CD4-positive, alpha-beta memory T cell (primary cell): Measurements from ENCODE around the gene ABCD3. TPM values are rescaled to one million over a fixed set of nuclear protein-coding genes. Genes with fewer than 3 reads are reported as not detected.
"Not testable (repeated sequence)": the region's sequence is repeated elsewhere in the genome, so short reads cannot be mapped to it uniquely, and the experiment has no call there.

Experiments
- CTCF ChIA-PET: fragments of 350-600 bp; sonication (Branson Sonifier 250); formaldehyde crosslinking; loops from one replicate; lab custom pipeline; 2021; ENCODE audit warnings: inconsistent platforms; ENCODE audit not compliant: partially characterized antibody; lab: Charles Lee
- POLR2A ChIA-PET: fragments of 350-600 bp; sonication (Branson Sonifier 250); formaldehyde crosslinking; loops from one replicate; lab custom pipeline; 2021; ENCODE audit not compliant: partially characterized antibody; lab: Charles Lee
- DNase-seq, 5 donors: peaks; one replicate each; pipeline versions ENCODE4 v3.0.0 to v3.0.0-alpha.2; 2020 to 2022; ENCODE audit warnings: mixed read lengths in 1 of 5
- H3K27ac ChIP-seq: one replicate; pipeline ENCODE4 v1.7.0; 2013; ENCODE audit warnings: low read depth, low read length
- H3K27me3 ChIP-seq: 2 replicates; pipeline ENCODE4 v1.7.0; 2013; ENCODE audit warnings: mild to moderate bottlenecking, low read length, moderate library complexity; ENCODE audit not compliant: insufficient read depth
- H3K36me3 ChIP-seq: 2 replicates; pipeline ENCODE4 v1.7.0; 2013; ENCODE audit warnings: mild to moderate bottlenecking, low read length, moderate library complexity; ENCODE audit not compliant: insufficient read depth
- H3K4me1 ChIP-seq: 2 replicates; pipeline ENCODE4 v1.7.0; 2013; ENCODE audit warnings: mild to moderate bottlenecking, low read length, moderate library complexity; ENCODE audit not compliant: insufficient read depth
- H3K4me3 ChIP-seq, 2 donors: one replicate each; pipeline ENCODE4 v1.7.0; 2013; ENCODE audit warnings: low read length in 2 of 2, mild to moderate bottlenecking in 1 of 2
- H3K9me3 ChIP-seq, 2 donors: one replicate each; pipeline ENCODE4 v1.7.0; 2013; ENCODE audit warnings: low read length in 2 of 2, control low read depth in 1 of 2; ENCODE audit not compliant: control insufficient read depth in 1 of 2
- H3K27ac Mint-ChIP-seq, 7 donors: one replicate each; pipeline ENCODE4 v1.8.0; 2020 to 2021; ENCODE audit warnings: mixed read lengths in 7 of 7, mild to moderate bottlenecking in 6 of 7, inconsistent platforms in 3 of 7, moderate library complexity in 3 of 7
- H3K27me3 Mint-ChIP-seq, 2 donors: one replicate each; pipeline ENCODE4 v1.8.0; 2020 to 2021; ENCODE audit warnings: mixed read lengths in 2 of 2
- H3K36me3 Mint-ChIP-seq, 2 donors: one replicate each; pipeline ENCODE4 v1.8.0; 2020 to 2021; ENCODE audit warnings: mixed read lengths in 2 of 2, inconsistent platforms in 1 of 2, mild to moderate bottlenecking in 1 of 2
- H3K4me1 Mint-ChIP-seq, 4 donors: one replicate each; pipeline ENCODE4 v1.8.0; 2020 to 2021; ENCODE audit warnings: mixed read lengths in 4 of 4, mild to moderate bottlenecking in 1 of 4
- H3K4me3 Mint-ChIP-seq, 8 donors: one replicate each; pipeline ENCODE4 v1.8.0; 2020 to 2021; ENCODE audit warnings: mixed read lengths in 8 of 8, mild to moderate bottlenecking in 7 of 8, moderate library complexity in 6 of 8, inconsistent platforms in 3 of 8
- H3K9me3 Mint-ChIP-seq, 8 donors: one replicate each; pipeline ENCODE4 v1.8.0; 2020 to 2021; ENCODE audit warnings: mixed read lengths in 8 of 8, mild to moderate bottlenecking in 5 of 8, inconsistent platforms in 3 of 8, moderate library complexity in 1 of 8
- intact Hi-C: fragments of 100-400 bp; cut with micrococcal nuclease; formaldehyde crosslinking; loops from one replicate; pipeline ENCODE4 v1.15.1; 2023
- polyA plus RNA-seq, 2 donors: library from polyadenylated mRNA; unstranded; fragments of 300-500 nt; fragmentation: Illumina TruSeq; gene quantifications; one replicate each; pipeline ENCODE4 v1.2.3, GENCODE V29; 2021
- total RNA-seq, 2 experiments: library from RNA; stranded (reverse); gene quantifications; one replicate each; pipeline ENCODE4 v1.2.3, GENCODE V29; 2021

The ABCD3 gene
- total and polyA plus RNA-seq, 4 experiments from 2014 or later = 23.6 to 24.2 (median 23.9) TPM

GRCh38 chr1:94425821-94426484 lies 7.8 kb downstream of the ABCD3 start:
- H3K4me3 Mint-ChIP-seq = peak overlapping the region in 2 of 8 donors; percentile 26 to 41
- H3K9me3 Mint-ChIP-seq = no peaks in the 10 kb centered on the region
- Histone ChIP-seq H3K36me3 (no peaks in the 10 kb centered on the region), H3K4me1 (peaks cover 23% of the 10 kb centered on the region), H3K27me3 (no peaks in the 10 kb centered on the region), H3K4me3 (no peak overlapping the region), H3K9me3 (no peaks in the 10 kb centered on the region), H3K27ac (no peak overlapping the region)
- peaks cover 29 to 71% (median 45%) of the 10 kb centered on the region in 4 donors for H3K4me1 Mint-ChIP-seq
- H3K27ac Mint-ChIP-seq = no peak overlapping the region
- POLR2A ChIA-PET = no interaction called here
- DNase-seq = no peak
- CTCF ChIA-PET = interaction anchor here (0.6 to 1.0 kb wide), 2 partner anchors 8 to 18 kb away, joined by 3 read pairs; no protein-coding TSS in a partner anchor
- intact Hi-C loops = no loop called here
- H3K36me3 Mint-ChIP-seq = peaks cover 2 to 18% of the 10 kb centered on the region in 2 donors
- no peaks in the 10 kb centered on the region for H3K27me3 Mint-ChIP-seq

GRCh38 chr1:94426485-94426870 lies 8.3 kb downstream of the ABCD3 start:
- intact Hi-C loops, H3K27ac ChIP-seq, H3K9me3 Mint-ChIP-seq, POLR2A ChIA-PET, DNase-seq, H3K27me3 ChIP-seq, H3K4me3 ChIP-seq, H3K27me3 Mint-ChIP-seq, H3K36me3 ChIP-seq, H3K9me3 ChIP-seq: not testable (repeated sequence)
- peaks cover 18% of the 10 kb centered on the region for H3K4me1 ChIP-seq
- Mint-ChIP-seq H3K27ac (peak overlapping the region in 1 of 7 donors; percentile 29), H3K4me3 (peak overlapping the region in 1 of 8 donors; percentile 41), H3K4me1 (peaks cover 28 to 67% (median 42%) of the 10 kb centered on the region in 4 donors), H3K36me3 (peaks cover 2 to 18% of the 10 kb centered on the region in 2 donors)
- CTCF ChIA-PET = interaction anchor here (0.6 to 1.0 kb wide), 2 partner anchors 9 to 18 kb away, joined by 3 read pairs; no protein-coding TSS in a partner anchor

- ChIA-PET CTCF (interaction anchor here (0.9 kb wide), 1 partner anchor 584 kb away, joined by 3 read pairs; no protein-coding TSS in a partner anchor), POLR2A (no interaction called here)
- Mint-ChIP-seq H3K4me1 (peaks cover 25 to 53% (median 35%) of the 10 kb centered on the region in 4 donors), H3K4me3 (peak overlapping the region in 1 of 8 donors; percentile 21), H3K27ac (no peak overlapping the region), H3K27me3 (no peaks in the 10 kb centered on the region), H3K9me3 (no peaks in the 10 kb centered on the region), H3K36me3 (peaks cover 4 to 23% of the 10 kb centered on the region in 2 donors)
- no peak for DNase-seq
- peaks cover 5% of the 10 kb centered on the region for H3K4me1 ChIP-seq
- H3K27me3 ChIP-seq = no peaks in the 10 kb centered on the region
- H3K36me3 ChIP-seq = no peaks in the 10 kb centered on the region
- H3K9me3 ChIP-seq = no peaks in the 10 kb centered on the region
- no peak overlapping the region for H3K4me3 ChIP-seq
- no peak overlapping the region for H3K27ac ChIP-seq
- intact Hi-C loops = no loop called here
These were observed 10.3 kb downstream of the ABCD3 start for GRCh38 chr1:94428441-94428840.

- H3K4me1 ChIP-seq, H3K36me3 ChIP-seq, DNase-seq, intact Hi-C loops, POLR2A ChIA-PET, H3K27me3 Mint-ChIP-seq, H3K4me3 ChIP-seq, H3K9me3 ChIP-seq, H3K9me3 Mint-ChIP-seq, H3K27ac ChIP-seq, H3K27me3 ChIP-seq: not testable (repeated sequence)
- CTCF ChIA-PET = interaction anchor here (0.9 kb wide), 1 partner anchor 584 kb away, joined by 3 read pairs; no protein-coding TSS in a partner anchor
- Mint-ChIP-seq H3K4me1 (peaks cover 21 to 47% (median 31%) of the 10 kb centered on the region in 4 donors), H3K27ac (peak overlapping the region in 1 of 7 donors; percentile 38), H3K4me3 (peak overlapping the region in 1 of 8 donors; percentile 21), H3K36me3 (peaks cover 4 to 23% of the 10 kb centered on the region in 2 donors)
These were observed 10.8 kb downstream of the ABCD3 start for GRCh38 chr1:94428927-94429528.

- H3K9me3 Mint-ChIP-seq, intact Hi-C loops, H3K9me3 ChIP-seq, H3K27ac ChIP-seq, H3K4me3 ChIP-seq, H3K4me3 Mint-ChIP-seq, H3K36me3 ChIP-seq, H3K27me3 ChIP-seq, H3K27me3 Mint-ChIP-seq, H3K4me1 ChIP-seq, POLR2A ChIA-PET, DNase-seq: not testable (repeated sequence)
- peaks cover 4 to 30% of the 10 kb centered on the region in 2 donors for H3K36me3 Mint-ChIP-seq
- H3K27ac Mint-ChIP-seq = peak overlapping the region in 1 of 7 donors; percentile 2
- peaks cover 27 to 55% (median 29%) of the 10 kb centered on the region in 4 donors for H3K4me1 Mint-ChIP-seq
- CTCF ChIA-PET = interaction anchor here (1.0 to 1.4 kb wide), 2 partner anchors 11 to 34 kb away, joined by 3 read pairs; no protein-coding TSS in a partner anchor
These were observed 11.9 kb downstream of the ABCD3 start for GRCh38 chr1:94430066-94430465.

- CTCF ChIA-PET = no interaction called here
These were observed 15.7 kb downstream of the ABCD3 start for GRCh38 chr1:94433866-94434265.

GRCh38 chr1:94434365-94435045 lies 16.3 kb downstream of the ABCD3 start:
- Histone ChIP-seq H3K36me3 (no peaks in the 10 kb centered on the region), H3K4me3 (no peak overlapping the region), H3K27me3 (no peaks in the 10 kb centered on the region), H3K9me3 (no peaks in the 10 kb centered on the region), H3K4me1 (no peaks in the 10 kb centered on the region), H3K27ac (no peak overlapping the region)
- Mint-ChIP-seq H3K27me3 (no peaks in the 10 kb centered on the region), H3K27ac (no peak overlapping the region), H3K4me3 (no peak overlapping the region), H3K4me1 (peaks cover 19 to 44% (median 24%) of the 10 kb centered on the region in 4 donors), H3K9me3 (peaks cover 0 to 11% (median 4%) of the 10 kb centered on the region in 8 donors), H3K36me3 (peaks cover 10 to 32% of the 10 kb centered on the region in 2 donors)
- ChIA-PET POLR2A (no interaction called here), CTCF (no interaction called here)
- intact Hi-C loops = no loop called here
- DNase-seq = no peak

More at GRCh38 chr1:94433866-94434265, 15.7 kb downstream of the ABCD3 start:
- Histone ChIP-seq H3K4me1 (no peaks in the 10 kb centered on the region), H3K36me3 (no peaks in the 10 kb centered on the region), H3K4me3 (no peak overlapping the region), H3K27me3 (no peaks in the 10 kb centered on the region), H3K9me3 (no peaks in the 10 kb centered on the region), H3K27ac (no peak overlapping the region)
- peaks cover 0 to 11% (median 4%) of the 10 kb centered on the region in 8 donors for H3K9me3 Mint-ChIP-seq
- H3K27ac Mint-ChIP-seq = peak overlapping the region in 1 of 7 donors; percentile 32
- POLR2A ChIA-PET = no interaction called here
- DNase-seq = no peak
- H3K4me3 Mint-ChIP-seq = no peak overlapping the region
- H3K36me3 Mint-ChIP-seq = peaks cover 12 to 35% of the 10 kb centered on the region in 2 donors
- intact Hi-C loops = no loop called here
- H3K4me1 Mint-ChIP-seq = peaks cover 22 to 48% (median 27%) of the 10 kb centered on the region in 4 donors
- H3K27me3 Mint-ChIP-seq = no peaks in the 10 kb centered on the region
